ENCODE results near the gene PRLHR.

PRLHR gene

GRCh38 chr10:118569241-118569881 lies 26.1 kb downstream of the PRLHR start:
- Histone ChIP-seq H3K27me3 (replicated peaks in 2 of 5; ENCODE audit: control insufficient read depth in 4 of 5, insufficient read depth in 5 of 5, low read length in 4 of 5) (peaks cover 0 to 6% (median 2%) of the 10 kb centered on the region in 5 experiments), H3K9me3 (ENCODE audit: control extremely low read depth in 1 of 5, control insufficient read depth in 4 of 5, insufficient read depth in 2 of 5, low read depth in 1 of 5, low read length in 4 of 5) (no peaks in the 10 kb centered on the region), H3K36me3 (ENCODE audit: control insufficient read depth in 4 of 4, insufficient read depth in 4 of 4, low read length in 3 of 4) (no peaks in the 10 kb centered on the region), H3K4me1 (ENCODE audit: control extremely low read depth in 1 of 4, control insufficient read depth in 4 of 4, insufficient read depth in 4 of 4, low read length in 3 of 4) (no peaks in the 10 kb centered on the region), H3K4me3 (ENCODE audit: control insufficient read depth in 1 of 7, extremely low read depth in 1 of 7, insufficient read depth in 4 of 7, low read depth in 2 of 7, low read length in 6 of 7) (no peak overlapping the region), H3K27ac (ENCODE audit: insufficient read depth in 1 of 2, low read depth in 1 of 2, low read length in 2 of 2, poor library complexity in 1 of 2, severe bottlenecking in 2 of 2) (no peak overlapping the region)
- no peak for DNase-seq
- WGBS (ENCODE audit: insufficient coverage), result 94% methylated on average over 8 of the region's 8 CpGs
- CTCF ChIA-PET, result interaction anchor here (1.3 to 6.0 kb wide), 11 partner anchors 9 to 281 kb away, joined by 3 to 78 read pairs (median 7); no protein-coding TSS in a partner anchor
- POLR2A ChIA-PET, result no interaction called here

GRCh38 chr10:118568327-118568848 lies 27.1 kb downstream of the PRLHR start:
- H3K27ac ChIP-seq (ENCODE audit: insufficient read depth in 1 of 2, low read depth in 1 of 2, low read length in 2 of 2, poor library complexity in 1 of 2, severe bottlenecking in 2 of 2), result no peak overlapping the region
- peak overlapping the region in 1 of 7 experiments; percentile 28 for H3K4me3 ChIP-seq (ENCODE audit: control insufficient read depth in 1 of 7, extremely low read depth in 1 of 7, insufficient read depth in 4 of 7, low read depth in 2 of 7, low read length in 6 of 7)
- CTCF ChIA-PET, result interaction anchor here (1.0 to 6.0 kb wide), 15 partner anchors 9 to 232 kb away, joined by 3 to 78 read pairs (median 6); no protein-coding TSS in a partner anchor
- H3K4me1 ChIP-seq (ENCODE audit: control extremely low read depth in 1 of 4, control insufficient read depth in 4 of 4, insufficient read depth in 4 of 4, low read length in 3 of 4), result no peaks in the 10 kb centered on the region
- peaks cover 0 to 6% (median 2%) of the 10 kb centered on the region in 5 experiments for H3K27me3 ChIP-seq (replicated peaks in 2 of 5; ENCODE audit: control insufficient read depth in 4 of 5, insufficient read depth in 5 of 5, low read length in 4 of 5)
- H3K9me3 ChIP-seq (ENCODE audit: control extremely low read depth in 1 of 5, control insufficient read depth in 4 of 5, insufficient read depth in 2 of 5, low read depth in 1 of 5, low read length in 4 of 5), result no peaks in the 10 kb centered on the region
- no peaks in the 10 kb centered on the region for H3K36me3 ChIP-seq (ENCODE audit: control insufficient read depth in 4 of 4, insufficient read depth in 4 of 4, low read length in 3 of 4)
- 20% methylated on average over 5 of the region's 10 CpGs for WGBS (ENCODE audit: insufficient coverage)
- peak; percentile 52 to 81 (median 67) for DNase-seq
- POLR2A ChIA-PET, result no interaction called here

- Histone ChIP-seq H3K27me3 (replicated peaks in 2 of 5; ENCODE audit: control insufficient read depth in 4 of 5, insufficient read depth in 5 of 5, low read length in 4 of 5) (peaks cover 0 to 6% (median 2%) of the 10 kb centered on the region in 5 experiments), H3K27ac (ENCODE audit: insufficient read depth in 1 of 2, low read depth in 1 of 2, low read length in 2 of 2, poor library complexity in 1 of 2, severe bottlenecking in 2 of 2) (no peak overlapping the region), H3K36me3 (ENCODE audit: control insufficient read depth in 4 of 4, insufficient read depth in 4 of 4, low read length in 3 of 4) (no peaks in the 10 kb centered on the region), H3K9me3 (ENCODE audit: control extremely low read depth in 1 of 5, control insufficient read depth in 4 of 5, insufficient read depth in 2 of 5, low read depth in 1 of 5, low read length in 4 of 5) (no peaks in the 10 kb centered on the region), H3K4me3 (ENCODE audit: control insufficient read depth in 1 of 7, extremely low read depth in 1 of 7, insufficient read depth in 4 of 7, low read depth in 2 of 7, low read length in 6 of 7) (no peak overlapping the region), H3K4me1 (ENCODE audit: control extremely low read depth in 1 of 4, control insufficient read depth in 4 of 4, insufficient read depth in 4 of 4, low read length in 3 of 4) (no peaks in the 10 kb centered on the region)
- DNase-seq, result no peak
- ChIA-PET POLR2A (no interaction called here), CTCF (interaction anchor here (0.8 to 6.0 kb wide), 12 partner anchors 9 to 233 kb away, joined by 3 to 78 read pairs (median 6); no protein-coding TSS in a partner anchor)
- WGBS (ENCODE audit: insufficient coverage), result 94% methylated on average over 8 of the region's 11 CpGs
Measured at GRCh38 chr10:118567701-118568248, 27.7 kb downstream of the PRLHR start.

- H3K4me1 ChIP-seq (ENCODE audit: control extremely low read depth in 1 of 4, control insufficient read depth in 4 of 4, insufficient read depth in 4 of 4, low read length in 3 of 4), result no peaks in the 10 kb centered on the region
- no peak overlapping the region for H3K4me3 ChIP-seq (ENCODE audit: control insufficient read depth in 1 of 7, extremely low read depth in 1 of 7, insufficient read depth in 4 of 7, low read depth in 2 of 7, low read length in 6 of 7)
- 96% methylated on average over 8 of the region's 8 CpGs for WGBS (ENCODE audit: insufficient coverage)
- H3K9me3 ChIP-seq (ENCODE audit: control extremely low read depth in 1 of 5, control insufficient read depth in 4 of 5, insufficient read depth in 2 of 5, low read depth in 1 of 5, low read length in 4 of 5), result peaks cover 0 to 4% (median 0%) of the 10 kb centered on the region in 5 experiments
- ChIA-PET POLR2A (no interaction called here), CTCF (interaction anchor here (0.9 to 6.0 kb wide), 7 partner anchors 8 to 234 kb away, joined by 3 to 78 read pairs (median 6); no protein-coding TSS in a partner anchor)
- H3K27ac ChIP-seq (ENCODE audit: insufficient read depth in 1 of 2, low read depth in 1 of 2, low read length in 2 of 2, poor library complexity in 1 of 2, severe bottlenecking in 2 of 2), result no peak overlapping the region
- no peaks in the 10 kb centered on the region for H3K36me3 ChIP-seq (ENCODE audit: control insufficient read depth in 4 of 4, insufficient read depth in 4 of 4, low read length in 3 of 4)
- H3K27me3 ChIP-seq (replicated peaks in 2 of 5; ENCODE audit: control insufficient read depth in 4 of 5, insufficient read depth in 5 of 5, low read length in 4 of 5), result peaks cover 0 to 6% (median 2%) of the 10 kb centered on the region in 5 experiments
- no peak for DNase-seq
Measured at GRCh38 chr10:118566911-118567310, 28.5 kb downstream of the PRLHR start.

- ChIA-PET CTCF (interaction anchor here (1.1 to 6.0 kb wide), 3 partner anchors 10 to 235 kb away, joined by 3 to 78 read pairs (median 4); no protein-coding TSS in a partner anchor), POLR2A (no interaction called here)
- no peak for DNase-seq
- no peaks in the 10 kb centered on the region for H3K4me1 ChIP-seq (ENCODE audit: control extremely low read depth in 1 of 4, control insufficient read depth in 4 of 4, insufficient read depth in 4 of 4, low read length in 3 of 4)
- 92% methylated on average over 11 of the region's 12 CpGs for WGBS (ENCODE audit: insufficient coverage)
- H3K9me3 ChIP-seq (ENCODE audit: control extremely low read depth in 1 of 5, control insufficient read depth in 4 of 5, insufficient read depth in 2 of 5, low read depth in 1 of 5, low read length in 4 of 5), result peaks cover 0 to 9% (median 4%) of the 10 kb centered on the region in 5 experiments
- no peaks in the 10 kb centered on the region for H3K36me3 ChIP-seq (ENCODE audit: control insufficient read depth in 4 of 4, insufficient read depth in 4 of 4, low read length in 3 of 4)
- H3K4me3 ChIP-seq (ENCODE audit: control insufficient read depth in 1 of 7, extremely low read depth in 1 of 7, insufficient read depth in 4 of 7, low read depth in 2 of 7, low read length in 6 of 7), result no peak overlapping the region
- H3K27me3 ChIP-seq (replicated peaks in 2 of 5; ENCODE audit: control insufficient read depth in 4 of 5, insufficient read depth in 5 of 5, low read length in 4 of 5), result peaks cover 0 to 3% (median 2%) of the 10 kb centered on the region in 5 experiments
- H3K27ac ChIP-seq (ENCODE audit: insufficient read depth in 1 of 2, low read depth in 1 of 2, low read length in 2 of 2, poor library complexity in 1 of 2, severe bottlenecking in 2 of 2), result no peak overlapping the region
Measured at GRCh38 chr10:118565301-118566075, 30.0 kb downstream of the PRLHR start.

- DNase-seq, result no peak
- H3K9me3 ChIP-seq (ENCODE audit: control extremely low read depth in 1 of 5, control insufficient read depth in 4 of 5, insufficient read depth in 2 of 5, low read depth in 1 of 5, low read length in 4 of 5), result peaks cover 0 to 13% (median 6%) of the 10 kb centered on the region in 5 experiments
- no peak overlapping the region for H3K4me3 ChIP-seq (ENCODE audit: control insufficient read depth in 1 of 7, extremely low read depth in 1 of 7, insufficient read depth in 4 of 7, low read depth in 2 of 7, low read length in 6 of 7)
- H3K27me3 ChIP-seq (replicated peaks in 2 of 5; ENCODE audit: control insufficient read depth in 4 of 5, insufficient read depth in 5 of 5, low read length in 4 of 5), result peaks cover 0 to 3% (median 2%) of the 10 kb centered on the region in 5 experiments
- whole genome bisulfite sequencing (ENCODE audit: insufficient coverage), result 87% methylated on average over 5 of the region's 6 CpGs
- no peak overlapping the region for H3K27ac ChIP-seq (ENCODE audit: insufficient read depth in 1 of 2, low read depth in 1 of 2, low read length in 2 of 2, poor library complexity in 1 of 2, severe bottlenecking in 2 of 2)
- H3K4me1 ChIP-seq (ENCODE audit: control extremely low read depth in 1 of 4, control insufficient read depth in 4 of 4, insufficient read depth in 4 of 4, low read length in 3 of 4), result no peaks in the 10 kb centered on the region
- H3K36me3 ChIP-seq (ENCODE audit: control insufficient read depth in 4 of 4, insufficient read depth in 4 of 4, low read length in 3 of 4), result no peaks in the 10 kb centered on the region
- CTCF ChIA-PET, result interaction anchor here (1.1 to 2.1 kb wide), 3 partner anchors 9 to 236 kb away, joined by 3 to 5 read pairs (median 4); no protein-coding TSS in a partner anchor
- POLR2A ChIA-PET, result no interaction called here
Measured at GRCh38 chr10:118564652-118565051, 30.8 kb downstream of the PRLHR start.
